Stimulated activated CD4-positive, alpha-beta T cell treated with anti-CD3 and anti-CD28 coated beads, TNF-alpha, amount 100 ng/mL, for 4 hours (primary cell): ENCODE data around the gene PRKG1.

Source experiments
- DNase-seq, 3 experiments: peaks; one replicate each; pipeline ENCODE4 v3.0.0-alpha.2; 2020; ENCODE audit warnings: low read depth in 3 of 3

PRKG1 gene

DNA sequence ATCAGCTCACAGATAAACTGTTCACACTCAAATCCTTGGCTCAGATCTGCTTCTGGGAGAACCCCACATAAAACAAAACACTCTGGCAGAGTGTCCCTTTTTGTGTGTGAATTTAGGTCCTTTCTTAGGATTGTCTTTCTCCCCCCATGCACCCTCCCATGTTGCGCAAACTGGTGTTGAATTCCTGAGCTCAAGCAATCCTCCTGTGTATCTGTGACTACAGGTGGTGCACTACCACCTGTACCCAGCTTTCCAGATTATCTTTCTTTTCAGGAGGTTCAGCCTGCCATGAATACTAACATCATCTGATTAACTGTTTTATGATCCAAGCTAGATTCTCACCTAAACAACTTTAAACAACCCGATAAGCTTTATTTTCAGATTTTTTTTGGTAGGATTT is 802.7 kb downstream of the PRKG1 start:
- no peak for DNase-seq

DNA sequence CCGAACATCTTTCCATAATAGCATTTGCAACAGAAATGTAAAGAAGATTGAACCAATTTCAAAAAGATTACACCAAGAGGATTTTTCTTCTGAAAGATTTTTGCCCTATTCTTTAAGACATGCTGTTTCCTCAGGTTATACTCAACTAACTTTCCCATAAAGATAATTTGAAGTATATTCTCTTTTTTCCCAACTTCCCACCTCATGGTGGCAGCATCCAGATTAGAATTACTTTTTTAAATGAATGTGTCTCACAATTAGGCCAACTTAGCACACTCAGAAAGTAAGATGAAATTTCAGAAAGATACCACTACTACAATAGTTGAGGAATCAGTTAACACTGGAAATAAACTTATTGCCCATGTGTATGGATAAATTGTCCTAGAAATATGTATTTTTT is 803.3 kb downstream of the PRKG1 start:
- DNase-seq = no peak

DNA sequence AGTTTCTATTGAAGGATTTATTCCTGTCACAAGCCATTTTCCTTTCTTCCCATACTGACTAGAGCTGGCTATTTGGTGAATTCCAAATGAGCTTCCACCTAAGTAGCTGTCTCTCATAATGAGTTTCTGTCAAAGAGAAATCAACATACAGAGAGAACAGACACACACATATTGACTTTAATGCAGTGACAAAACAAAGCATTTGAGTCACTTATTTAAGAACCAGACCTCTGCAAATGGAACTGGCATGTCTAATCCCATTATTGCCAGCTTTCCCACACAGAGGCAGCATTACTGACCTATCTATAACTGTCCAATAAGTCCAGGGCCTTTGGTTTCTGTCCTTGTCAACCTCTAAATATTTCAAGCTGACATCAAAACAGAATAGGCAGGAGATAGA is 804.4 kb downstream of the PRKG1 start:
- DNase-seq = no peak

DNA sequence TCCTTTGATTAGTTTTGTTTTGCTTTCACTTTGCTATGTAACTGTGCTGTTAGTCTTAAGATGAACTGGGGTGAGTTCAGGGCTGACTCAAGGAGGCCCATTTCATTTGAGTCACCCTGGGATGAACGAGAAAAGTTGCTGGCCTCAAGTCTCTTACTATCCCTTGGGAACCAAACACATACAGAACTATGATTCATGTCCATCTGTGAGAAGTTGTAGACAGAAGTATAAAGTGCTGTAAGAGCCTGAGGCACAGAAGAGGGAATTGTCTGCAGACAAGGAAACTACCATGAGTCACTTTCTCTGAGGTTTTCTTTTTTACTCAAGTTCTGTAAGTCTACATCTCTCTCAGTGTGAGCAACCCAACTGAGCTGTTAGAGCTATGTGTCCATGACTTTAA is 805.0 kb downstream of the PRKG1 start:
- no peak for DNase-seq

DNA sequence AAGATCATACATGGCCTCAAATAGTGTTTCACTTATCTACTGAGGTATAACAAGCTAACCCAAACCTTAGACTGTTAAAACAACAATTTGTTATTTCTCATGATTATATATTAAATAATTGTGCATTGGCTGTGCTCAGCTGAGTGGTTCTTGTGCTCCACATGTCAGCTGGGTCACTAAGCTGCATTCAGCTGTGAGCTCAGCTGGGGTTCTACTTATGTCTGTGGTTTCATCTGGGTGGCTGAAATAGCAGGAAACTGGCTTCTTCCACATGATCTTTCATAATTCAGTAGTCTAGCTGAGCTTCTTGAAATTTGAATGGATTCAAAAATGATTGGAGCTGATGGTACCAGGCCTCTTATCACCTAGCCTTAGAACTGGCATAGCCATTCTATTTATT is 806.9 kb downstream of the PRKG1 start:
- no peak for DNase-seq

DNA sequence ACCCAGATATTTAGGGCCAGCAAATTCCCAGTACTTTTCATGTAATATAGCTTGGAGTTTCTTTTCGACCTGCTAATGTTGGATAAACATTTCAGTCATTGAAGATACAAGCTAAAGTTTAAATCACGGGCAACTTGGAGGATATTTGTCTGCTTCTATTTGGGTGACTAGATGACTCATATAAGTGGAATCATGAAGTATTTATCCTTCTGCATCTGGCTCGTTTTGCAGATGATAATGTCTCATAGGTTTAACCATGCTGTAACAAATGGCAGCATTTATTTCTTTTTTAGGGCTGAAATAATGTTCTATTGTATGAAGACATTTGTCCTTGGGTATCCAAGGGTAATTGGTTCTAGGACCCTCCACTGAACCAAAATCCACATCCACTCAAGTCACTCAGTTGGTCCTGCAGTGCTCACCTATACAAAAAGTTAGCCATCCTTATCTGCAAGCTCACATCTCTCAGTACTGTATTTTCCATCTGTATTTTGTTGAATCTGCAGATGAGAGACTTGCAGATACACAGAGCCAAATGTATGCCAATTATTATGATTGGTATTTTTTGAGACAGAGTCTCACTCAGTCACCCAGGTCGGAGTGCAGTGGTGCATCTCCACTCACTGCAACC is 812.3 kb downstream of the PRKG1 start:
- no peak for DNase-seq

DNA sequence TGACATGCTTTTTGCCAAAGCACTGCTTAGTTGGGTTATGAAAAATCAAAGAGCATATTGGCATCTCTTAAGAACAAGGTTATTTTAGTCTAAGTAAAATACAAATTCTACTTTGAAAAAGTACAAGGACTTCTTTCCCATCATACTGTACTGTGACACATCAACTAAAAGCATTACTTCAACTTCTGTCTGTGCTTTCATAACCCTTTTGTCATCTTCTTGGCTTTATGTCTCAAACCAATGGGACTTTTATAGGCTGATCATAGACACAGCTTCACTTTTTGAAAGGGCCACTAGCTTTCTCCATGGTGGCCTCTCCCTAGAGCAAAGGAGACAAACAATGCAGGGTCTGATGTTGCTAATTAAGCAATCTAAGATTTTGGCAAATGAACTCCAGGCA is 814.0 kb downstream of the PRKG1 start:
- no peak for DNase-seq

DNA sequence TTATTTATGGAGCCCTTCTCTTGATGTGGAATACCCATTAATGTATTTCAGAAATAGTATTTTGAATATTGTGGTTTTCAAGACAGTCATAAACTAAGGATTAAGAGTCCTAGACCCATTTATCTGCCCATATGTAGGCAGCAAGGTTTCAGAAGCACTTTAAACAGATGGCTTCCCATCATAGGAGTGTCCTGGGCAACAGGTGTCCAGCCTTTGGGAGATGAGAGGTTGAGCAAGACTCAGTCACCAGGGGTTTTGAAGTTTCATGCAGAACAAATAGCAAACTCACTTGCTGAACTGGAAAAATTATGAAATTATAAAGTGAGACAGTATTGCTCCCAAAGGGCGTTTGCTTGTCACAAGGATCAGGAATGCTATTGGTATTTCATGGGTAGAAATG is 818.0 kb downstream of the PRKG1 start:
- DNase-seq = no peak

DNA sequence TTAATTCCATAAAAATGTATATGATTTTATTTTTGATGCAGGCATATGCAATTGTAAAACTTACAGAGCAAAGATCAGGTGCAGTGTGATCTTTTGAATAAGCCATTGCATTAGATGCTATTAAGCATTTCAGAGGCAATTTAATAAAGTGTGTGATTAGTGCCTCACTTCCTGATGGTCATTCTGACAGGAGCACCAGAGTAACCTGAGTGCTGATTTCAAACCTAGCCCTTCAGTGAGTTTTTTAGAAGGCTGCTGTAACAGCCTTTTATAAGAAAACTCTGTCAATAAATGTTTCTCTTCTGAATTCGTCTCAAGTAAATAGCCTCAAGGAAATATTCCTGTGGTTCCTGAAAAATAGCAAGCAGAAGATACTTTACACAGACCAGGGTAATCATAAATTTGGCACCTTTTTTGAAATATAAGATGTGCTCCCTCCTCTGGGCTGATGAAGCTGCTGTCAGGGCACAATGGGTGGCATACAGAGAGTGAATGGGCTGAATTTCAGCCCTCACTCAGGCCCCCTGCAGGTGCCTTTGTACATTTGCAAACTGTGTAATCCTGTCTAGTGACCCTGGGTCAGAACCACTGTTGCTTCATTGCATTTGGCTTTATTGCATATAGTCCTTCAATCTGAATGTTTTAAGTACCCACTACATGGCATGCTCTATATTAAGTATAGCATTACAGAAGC is 818.8 kb downstream of the PRKG1 start:
- no peak for DNase-seq

DNA sequence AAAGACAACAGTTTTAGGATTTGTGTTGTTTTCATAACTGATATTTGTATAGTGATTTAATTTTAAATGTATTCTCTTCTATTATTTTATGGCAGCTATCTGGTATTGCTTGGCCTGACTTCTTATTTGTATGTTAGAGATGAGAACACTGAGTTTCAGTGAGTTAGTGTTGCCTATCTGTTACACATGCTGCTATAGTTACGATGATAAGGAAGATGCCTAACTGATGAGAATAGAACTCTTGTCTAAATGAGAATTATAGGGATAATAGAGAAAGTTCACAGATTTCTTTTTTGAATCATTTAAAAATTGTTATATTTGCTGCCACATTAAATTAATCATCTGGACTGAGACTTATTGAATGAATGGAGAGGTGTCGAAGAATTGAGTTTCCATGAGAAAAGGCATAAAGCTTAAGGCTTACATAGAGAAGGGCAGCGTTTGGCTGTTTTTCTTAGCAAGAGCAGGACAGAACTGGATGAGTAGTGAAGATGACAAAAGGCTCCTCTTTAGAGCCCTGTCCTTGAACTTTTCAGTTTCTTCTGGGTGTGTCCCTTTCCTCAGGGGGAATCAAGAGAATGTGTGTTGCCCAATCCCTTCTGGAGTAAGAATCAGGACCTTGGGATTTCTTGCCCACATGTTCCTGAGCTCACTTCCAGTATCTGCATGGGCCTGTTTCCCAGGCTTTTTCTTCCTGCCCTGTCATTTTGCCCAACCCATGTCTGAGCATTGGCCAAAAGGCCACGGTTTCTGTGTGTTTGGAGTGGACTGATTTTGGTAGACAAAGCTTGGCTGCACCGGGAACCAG is 820.7 kb downstream of the PRKG1 start:
- no peak for DNase-seq

DNA sequence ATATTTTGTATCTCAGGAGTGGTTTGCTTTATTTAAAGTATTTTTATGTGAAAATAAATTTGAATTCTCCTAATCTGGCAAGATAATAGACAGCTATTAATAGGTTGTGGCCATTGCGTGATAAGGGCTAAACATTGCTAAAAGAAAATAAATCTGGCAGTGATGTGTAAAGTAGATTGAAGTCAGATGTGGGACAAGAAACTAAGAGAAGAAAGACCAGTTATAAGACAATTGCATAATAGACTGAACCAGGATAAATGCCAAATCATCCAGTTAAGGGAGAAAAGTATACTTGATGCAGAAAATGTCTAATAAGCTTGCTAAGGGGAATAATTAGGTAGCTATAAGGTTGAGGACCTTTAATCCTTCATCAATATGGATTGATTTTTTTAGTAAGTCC is 822.6 kb downstream of the PRKG1 start:
- no peak for DNase-seq

DNA sequence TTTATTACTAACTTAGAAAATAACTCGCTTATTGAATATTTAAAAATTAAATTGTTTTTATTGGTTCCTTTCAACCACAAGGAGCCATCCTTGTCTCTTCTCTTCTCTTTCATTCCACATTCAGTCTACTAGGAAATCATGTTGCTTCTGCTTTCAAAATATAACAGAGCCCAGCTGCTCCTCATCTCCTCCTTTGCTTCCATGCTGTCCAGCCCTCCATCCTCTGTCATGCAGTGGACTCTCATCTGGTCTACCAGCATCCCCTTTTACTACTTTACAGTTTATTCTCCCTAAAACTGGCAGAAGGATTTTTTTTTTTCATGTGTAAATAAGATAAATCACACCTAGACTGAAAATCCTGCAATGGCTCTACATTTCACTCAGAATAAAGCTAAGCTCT is 823.3 kb downstream of the PRKG1 start:
- DNase-seq = no peak

DNA sequence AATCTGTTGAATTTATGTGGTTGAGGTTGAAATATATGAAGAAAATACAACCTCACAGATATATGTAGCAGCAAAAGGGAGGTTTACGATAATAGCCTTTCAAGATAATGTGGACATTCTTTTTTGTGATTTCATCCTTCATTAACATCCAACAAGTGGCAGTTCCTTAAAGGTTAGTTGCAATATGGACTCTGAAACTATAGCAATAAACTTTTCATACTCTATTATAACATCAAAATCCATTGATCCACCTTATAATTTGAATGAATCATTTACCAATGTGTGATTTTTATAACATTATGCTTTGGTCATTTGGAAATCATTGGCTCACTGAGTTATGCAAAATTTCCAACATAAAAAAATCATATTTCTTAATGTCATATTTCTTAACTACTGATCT is 825.9 kb downstream of the PRKG1 start:
- no peak for DNase-seq

DNA sequence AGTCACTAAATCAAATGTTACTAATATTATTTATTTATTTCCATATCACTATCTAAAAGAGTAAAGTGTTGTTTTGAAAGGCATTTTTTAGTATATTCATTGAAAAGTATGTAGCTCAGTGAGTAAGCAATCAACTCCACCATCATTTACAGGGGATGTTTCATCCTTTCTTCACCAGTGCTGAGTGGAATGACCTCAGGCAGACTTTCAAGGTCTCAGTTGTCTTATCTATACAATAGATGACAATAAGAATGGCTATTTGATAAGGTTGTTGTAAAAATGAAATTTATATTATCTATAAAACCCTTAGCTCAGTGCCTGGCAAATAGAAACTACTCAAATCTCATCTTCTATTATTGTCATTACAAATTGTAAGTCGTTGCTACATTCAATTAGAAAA is 829.4 kb downstream of the PRKG1 start:
- DNase-seq = no peak

DNA sequence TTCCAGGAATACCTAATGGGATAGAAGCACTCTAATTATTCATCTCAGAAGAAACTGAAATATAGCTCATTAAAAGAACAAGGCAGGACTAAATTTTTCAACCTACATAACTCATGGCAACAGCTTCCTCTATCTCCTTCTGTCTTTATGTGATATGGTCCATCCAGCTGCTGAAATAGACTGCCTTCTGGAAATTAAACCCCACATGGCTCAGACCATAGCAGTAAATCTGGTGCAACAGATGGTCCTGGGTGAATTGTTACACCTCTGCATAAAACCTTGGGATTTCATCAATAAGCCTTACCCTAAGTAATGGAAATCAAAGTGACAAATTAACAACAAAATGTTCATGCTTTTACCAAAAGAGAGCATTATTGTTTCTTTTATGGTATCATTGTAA is 830.7 kb downstream of the PRKG1 start:
- DNase-seq = no peak

DNA sequence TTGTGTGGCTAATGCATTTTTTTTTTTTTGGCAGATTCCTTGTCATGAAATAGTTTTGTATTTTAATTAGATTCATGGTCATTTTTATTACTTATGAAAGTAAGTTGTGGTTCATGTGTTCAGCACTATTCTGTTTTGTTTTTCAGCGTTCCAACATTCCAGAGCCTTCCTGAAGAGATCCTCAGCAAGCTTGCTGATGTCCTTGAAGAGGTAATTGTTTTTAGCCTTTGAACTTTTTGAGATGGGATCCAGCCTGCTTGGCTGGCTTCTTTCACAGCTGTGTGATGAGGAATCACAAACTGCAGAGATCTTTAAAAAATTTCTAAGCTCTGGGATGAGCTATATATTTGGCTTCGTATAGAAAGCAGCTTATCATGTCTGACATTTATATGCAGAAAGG is 833.1 kb downstream of the PRKG1 start:
- no peak for DNase-seq

DNA sequence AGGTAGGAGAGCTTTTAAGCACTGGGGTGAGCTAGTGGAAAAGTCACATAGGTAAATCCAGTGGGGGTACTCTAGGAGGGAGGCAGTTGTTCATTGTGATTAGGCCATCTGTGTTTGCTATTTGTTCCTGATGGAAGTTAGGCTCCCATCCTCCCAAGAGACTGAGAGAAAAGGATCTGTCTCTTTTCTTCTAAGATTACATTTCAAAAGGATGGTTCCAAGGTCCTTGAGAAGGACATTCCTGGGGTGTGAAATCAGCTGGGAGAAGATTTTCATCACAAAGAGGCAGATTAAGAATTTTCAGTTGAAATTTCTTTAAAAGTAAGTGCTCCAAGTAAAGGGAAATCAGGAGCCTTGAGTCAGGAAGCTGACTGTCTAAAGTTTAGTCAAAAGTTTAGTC is 835.9 kb downstream of the PRKG1 start:
- DNase-seq = no peak

DNA sequence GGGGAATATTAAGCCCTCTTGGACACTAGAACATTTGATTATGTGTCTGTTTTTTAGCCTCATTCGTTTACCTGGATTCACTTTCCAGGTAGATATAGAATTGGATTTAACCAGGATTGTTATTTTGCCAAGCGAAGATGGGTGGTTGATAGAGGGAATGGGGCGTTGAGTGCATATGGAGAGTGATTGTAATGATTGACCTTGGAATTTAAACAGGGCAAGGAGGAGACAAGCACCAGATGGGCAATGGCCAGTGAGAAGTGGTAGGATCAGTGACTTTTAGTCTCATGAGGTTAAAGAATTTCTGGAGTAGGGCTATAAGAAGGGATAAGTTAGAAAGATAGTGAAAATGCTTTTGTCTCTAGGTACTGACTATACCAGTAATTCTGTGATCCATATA is 836.3 kb downstream of the PRKG1 start:
- DNase-seq = no peak

DNA sequence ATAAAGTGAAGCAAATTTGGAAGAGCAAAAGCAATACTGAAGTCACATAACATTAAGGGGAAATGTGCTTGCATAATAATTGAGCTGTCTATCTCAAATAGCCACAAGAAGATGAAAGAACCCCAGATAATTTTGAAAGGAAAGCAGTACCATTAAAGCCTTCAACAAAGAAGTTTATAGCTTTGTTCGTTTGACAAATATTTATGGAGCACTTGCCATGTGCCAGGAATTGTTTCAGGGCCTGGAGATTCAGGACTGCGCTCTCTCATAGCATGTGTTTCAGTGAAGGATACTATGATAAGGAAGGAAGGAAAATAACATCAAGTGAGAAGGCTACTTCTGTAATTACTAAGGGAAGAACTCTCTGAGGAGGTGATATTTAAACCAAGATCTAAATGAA is 837.4 kb downstream of the PRKG1 start:
- no peak for DNase-seq

DNA sequence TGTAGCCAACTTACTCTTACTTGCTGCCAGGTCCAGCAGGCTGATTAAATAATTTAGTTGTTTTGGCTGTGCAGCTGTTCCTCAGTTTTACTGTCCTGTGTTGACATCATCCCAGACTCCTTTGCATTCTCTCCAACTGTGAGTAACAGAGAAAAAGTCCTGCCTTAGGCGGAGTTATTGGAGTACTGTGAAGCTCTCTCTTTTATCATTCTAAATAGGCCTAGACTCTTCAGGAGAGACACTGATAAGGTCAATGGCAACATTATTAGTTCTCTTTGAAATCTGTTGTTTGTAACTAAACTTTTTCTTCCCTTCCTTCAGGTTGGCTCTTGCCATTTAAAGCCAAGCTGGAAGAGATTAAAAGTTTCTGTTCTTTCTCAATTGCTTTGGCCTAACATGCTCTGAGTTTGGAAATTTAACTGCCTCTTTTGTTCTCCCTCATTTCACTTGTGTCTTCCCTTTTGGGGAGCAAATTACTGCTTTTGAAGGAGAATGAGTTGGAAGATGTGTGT is 840.8 kb downstream of the PRKG1 start:
- no peak for DNase-seq

DNA sequence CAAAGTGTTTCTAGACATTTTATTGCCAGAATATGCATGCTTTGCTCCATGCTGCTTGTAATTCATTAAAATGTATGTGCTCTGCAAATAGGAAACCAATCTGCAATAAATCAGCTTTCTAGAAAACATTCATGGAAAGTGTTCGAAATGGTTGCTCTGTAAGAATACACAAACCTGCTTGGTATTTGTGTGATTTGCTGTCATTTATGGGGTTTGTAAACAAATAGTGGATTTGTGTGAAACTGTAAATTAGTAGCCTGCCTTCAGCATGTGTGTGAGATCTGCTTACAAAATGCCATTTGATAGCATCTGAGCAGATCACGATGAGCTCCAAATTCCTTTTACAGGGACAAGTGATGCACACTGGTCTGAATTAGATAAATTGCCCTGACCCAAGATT is 844.2 kb downstream of the PRKG1 start:
- DNase-seq = no peak

DNA sequence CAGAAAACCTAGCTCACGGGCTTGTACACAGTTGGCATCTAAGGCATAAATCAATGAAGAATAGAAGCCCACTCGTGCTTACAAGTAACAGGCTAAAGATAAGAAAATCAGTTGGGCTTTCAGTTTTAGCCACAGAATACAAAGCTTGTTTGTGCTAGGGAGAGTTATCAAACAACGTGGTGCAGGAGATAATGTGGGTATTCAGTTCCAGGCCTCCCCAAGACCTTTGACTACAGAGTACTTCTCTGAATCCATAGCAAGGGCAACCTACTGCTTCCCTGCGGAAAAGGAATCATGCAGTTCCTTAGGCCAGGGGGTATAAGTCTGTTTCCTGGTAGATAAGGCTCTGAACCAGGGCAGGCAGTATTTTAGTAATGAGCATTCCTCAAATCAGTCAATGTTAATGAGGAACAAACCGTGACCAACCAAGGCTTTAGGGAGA is 844.6 kb downstream of the PRKG1 start:
- DNase-seq = no peak

DNA sequence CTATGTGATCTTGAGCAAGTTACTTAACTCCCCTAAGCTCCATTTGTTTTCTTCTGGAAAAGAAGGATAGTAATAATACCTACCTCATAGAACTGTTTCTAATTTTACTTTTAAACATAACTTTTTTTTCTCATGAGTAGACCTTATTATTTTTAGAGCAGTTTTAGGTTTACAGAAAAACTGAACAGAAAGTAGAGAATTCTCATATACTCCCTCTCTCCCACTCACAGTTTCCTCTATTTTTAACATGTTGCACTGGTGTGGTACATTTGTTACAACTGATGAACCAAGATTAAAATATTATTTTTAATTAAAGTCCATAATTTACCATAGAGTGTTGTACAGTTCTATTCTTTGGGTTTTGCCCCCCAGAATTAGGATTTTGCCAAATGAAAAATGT is 846.4 kb downstream of the PRKG1 start:
- no peak for DNase-seq
